H1 (cell line): ENCODE data around the gene CYP51A1. TPM values are rescaled to one million over a fixed set of nuclear protein-coding genes. Genes with fewer than 3 reads are reported as not detected.

Source experiments
- CTCF ChIA-PET: fragments of 300-600 bp; sonication (Branson Sonifier 250); formaldehyde crosslinking; loops from one replicate; lab custom pipeline; 2021; ENCODE audit not compliant: partially characterized antibody; lab: Charles Lee
- POLR2A ChIA-PET: fragments of 300-600 bp; sonication (Branson Sonifier 250); formaldehyde crosslinking; loops from one replicate; lab custom pipeline; 2021; ENCODE audit warnings: inconsistent platforms; ENCODE audit not compliant: partially characterized antibody; lab: Charles Lee
- DNase-seq, 2 experiments: peaks; one replicate each; pipeline versions ENCODE4 v3.0.0 to v3.0.0-alpha.2; 2010 to 2022; ENCODE audit warnings: low spot score in 2 of 2, low read depth in 1 of 2, mixed read lengths in 1 of 2
- FAIRE-seq: peaks from 2 replicates; lab custom pipeline; 2011; peaks lifted over from hg19 to GRCh38; lab: Jason Lieb, UNC
- H2AFZ ChIP-seq: 2 replicates; pipeline ENCODE4 v1.8.1; 2012; ENCODE audit warnings: low read length, inconsistent platforms
- H2AK5ac ChIP-seq: 2 replicates; pipeline ENCODE4 v1.6.1; 2013; ENCODE audit warnings: low read depth, low read length
- H2BK120ac ChIP-seq: replicated peaks from 2 replicates; pipeline ENCODE3; 2013; ENCODE audit warnings: low read depth, low read length, inconsistent platforms
- H2BK12ac ChIP-seq: 2 replicates; pipeline ENCODE4 v1.6.1; 2013; ENCODE audit warnings: low read depth, low read length
- H2BK15ac ChIP-seq: 2 replicates; pipeline ENCODE4 v1.6.1; 2013; ENCODE audit warnings: low read length
- H2BK20ac ChIP-seq: 2 replicates; pipeline ENCODE4 v1.6.1; 2013; ENCODE audit warnings: low read length
- H2BK5ac ChIP-seq: 2 replicates; pipeline ENCODE4 v1.6.1; 2013; ENCODE audit warnings: low read depth, low read length
- H3K14ac ChIP-seq: 2 replicates; pipeline ENCODE4 v1.6.1; 2013; ENCODE audit warnings: inconsistent platforms; ENCODE audit not compliant: insufficient read length
- H3K18ac ChIP-seq: 2 replicates; pipeline ENCODE4 v1.6.1; 2013; ENCODE audit warnings: low read length; ENCODE audit errors: extremely low read depth
- H3K23ac ChIP-seq: 2 replicates; pipeline ENCODE4 v1.6.1; 2013; ENCODE audit warnings: inconsistent platforms; ENCODE audit not compliant: insufficient read length
- H3K23me2 ChIP-seq: 2 replicates; pipeline ENCODE4 v1.6.1; 2013; ENCODE audit warnings: low read depth, low read length
- H3K27ac ChIP-seq: 2 replicates; pipeline ENCODE4 v1.6.1; 2011; ENCODE audit warnings: low read depth, low read length, inconsistent platforms
- H3K27me3 ChIP-seq, 4 experiments: replicated peaks in 1 of 4; 1 replicate in 1 of 4; 2 replicates in 3 of 4; pipeline versions ENCODE4 v1.6.1 to v1.8.1; 2011 to 2013; ENCODE audit warnings: low read length in 3 of 4, mild to moderate bottlenecking in 3 of 4, inconsistent platforms in 2 of 4, mixed read lengths in 2 of 4, moderate library complexity in 1 of 4; ENCODE audit not compliant: control insufficient read depth in 3 of 4, insufficient read depth in 3 of 4; ENCODE audit errors: extremely low read depth in 1 of 4
- H3K36me3 ChIP-seq, 4 experiments: 2 replicates each; pipeline versions ENCODE4 v1.6.1 to v1.8.1; 2011 to 2013; ENCODE audit warnings: mild to moderate bottlenecking in 4 of 4, low read length in 3 of 4, moderate library complexity in 2 of 4, control low read depth in 1 of 4, inconsistent platforms in 1 of 4; ENCODE audit not compliant: insufficient read depth in 4 of 4, control insufficient read depth in 2 of 4
- H3K4ac ChIP-seq: replicated peaks from 2 replicates; pipeline ENCODE3; 2013; ENCODE audit warnings: low read length, low read depth, mixed read lengths, inconsistent platforms; ENCODE audit not compliant: insufficient read length
- H3K4me1 ChIP-seq, 4 experiments: replicated peaks in 1 of 4; 1 replicate in 1 of 4; 2 replicates in 3 of 4; pipeline versions ENCODE4 v1.6.1 to v1.8.1; 2011 to 2013; ENCODE audit warnings: low read length in 3 of 4, inconsistent platforms in 2 of 4, mixed read lengths in 1 of 4; ENCODE audit not compliant: insufficient read depth in 4 of 4, control insufficient read depth in 3 of 4
- H3K4me2 ChIP-seq, 2 experiments: 2 replicates each; pipeline versions ENCODE4 v1.6.1 to v1.8.1; 2011 to 2013; ENCODE audit warnings: low read depth in 2 of 2, low read length in 2 of 2, control low read depth in 1 of 2, inconsistent platforms in 1 of 2, mild to moderate bottlenecking in 1 of 2; ENCODE audit not compliant: insufficient read depth in 1 of 2
- H3K4me3 ChIP-seq, 4 experiments: fragments of 200-600, 300-600 bp in 1 of 4; sonication (generic), shearing (Covaris generic), sonication (Bioruptor Twin) in 1 of 4; 2 replicates each; pipeline versions ENCODE4 v1.5.1 to v1.8.1; 2011 to 2016; ENCODE audit warnings: low read length in 4 of 4, low read depth in 3 of 4, control low read depth in 2 of 4, inconsistent platforms in 2 of 4, mild to moderate bottlenecking in 2 of 4, mixed read lengths in 1 of 4, moderate library complexity in 1 of 4; ENCODE audit not compliant: insufficient read depth in 2 of 4; ENCODE audit errors: extremely low read depth in 1 of 4
- H3K56ac ChIP-seq: replicated peaks from 2 replicates; pipeline ENCODE3; 2013; ENCODE audit warnings: low read depth, mild to moderate bottlenecking, mixed read lengths, low read length, inconsistent platforms; ENCODE audit not compliant: insufficient read length
- H3K79me1 ChIP-seq: 2 replicates; pipeline ENCODE4 v1.6.1; 2013; ENCODE audit warnings: low read depth, low read length, control low read depth
- H3K79me2 ChIP-seq, 2 experiments: 2 replicates each; pipeline versions ENCODE4 v1.6.1 to v1.8.1; 2012 to 2013; ENCODE audit warnings: low read length in 2 of 2, mild to moderate bottlenecking in 2 of 2, inconsistent platforms in 1 of 2; ENCODE audit not compliant: insufficient read depth in 2 of 2, control insufficient read depth in 1 of 2
- H3K9ac ChIP-seq, 4 experiments: replicated peaks in 1 of 4; 1 replicate in 1 of 4; 2 replicates in 3 of 4; pipeline versions ENCODE4 v1.6.1 to v1.8.1; 2011 to 2013; ENCODE audit warnings: low read depth in 3 of 4, low read length in 3 of 4, control low read depth in 2 of 4, mild to moderate bottlenecking in 2 of 4, moderate library complexity in 2 of 4, inconsistent platforms in 1 of 4; ENCODE audit errors: extremely low read depth in 1 of 4
- H3K9me3 ChIP-seq, 2 experiments: 2 replicates each; pipeline versions ENCODE4 v1.6.1 to v1.8.1; 2012 to 2013; ENCODE audit warnings: mild to moderate bottlenecking in 2 of 2, moderate library complexity in 2 of 2, control low read depth in 1 of 2, inconsistent platforms in 1 of 2, low read depth in 1 of 2, low read length in 1 of 2, mixed read lengths in 1 of 2; ENCODE audit not compliant: insufficient read depth in 2 of 2
- H4K20me1 ChIP-seq, 2 experiments: replicated peaks in 1 of 2; 2 replicates each; pipeline versions ENCODE3 to v1.8.1; 2011 to 2013; ENCODE audit warnings: inconsistent platforms in 2 of 2, low read length in 2 of 2, mild to moderate bottlenecking in 1 of 2; ENCODE audit not compliant: insufficient read depth in 2 of 2, control insufficient read depth in 1 of 2
- H4K5ac ChIP-seq: 2 replicates; pipeline ENCODE4 v1.6.1; 2013; ENCODE audit warnings: low read length, low read depth, mixed read lengths, inconsistent platforms; ENCODE audit not compliant: insufficient read length
- H4K8ac ChIP-seq: 2 replicates; pipeline ENCODE4 v1.8.0; 2013; ENCODE audit warnings: mild to moderate bottlenecking, moderate library complexity, low read length, inconsistent platforms; ENCODE audit not compliant: insufficient read depth; ENCODE audit errors: extremely low read depth
- H4K91ac ChIP-seq: replicated peaks from 2 replicates; pipeline ENCODE3; 2013; ENCODE audit warnings: low read length, mixed read lengths, inconsistent platforms; ENCODE audit not compliant: insufficient read length
- NRF1 ChIP-seq: IDR thresholded peaks from 2 replicates; pipeline ENCODE4 v1.6.1; 2011; ENCODE audit warnings: mild to moderate bottlenecking, low read depth, low read length, improper control_type of control experiment
- WGBS, 2 experiments: shearing (Covaris generic) in 1 of 2; methylation state at CpG; one replicate each; pipeline versions ENCODE4 v1.1.6 to v1.1.7; 2013 to 2015; ENCODE audit warnings: low lambda C conversion rate in 2 of 2, mixed read lengths in 2 of 2, inconsistent platforms in 1 of 2, low coverage in 1 of 2, missing lambda C conversion rate in 1 of 2; ENCODE audit not compliant: insufficient replicate concordance in 2 of 2, insufficient coverage in 1 of 2, insufficient read length in 1 of 2; ENCODE audit errors: extremely low coverage in 1 of 2, missing lambda C conversion rate in 1 of 2; 5-methylcytosine and 5-hydroxymethylcytosine counted together
- polyA plus RNA-seq, 7 experiments: library from polyadenylated mRNA; depleted of rRNA in 3 of 7; stranded (reverse) in 5 of 7; unstranded in 2 of 7; fragments of >200 nt in 5 of 7; fragments of 200-250 nt in 2 of 7; gene quantifications; 1 replicate in 5 of 7; 2 replicates in 1 of 7; 4 replicates in 1 of 7; pipeline versions ENCODE4 v1.2.1 to v1.2.3, GENCODE V29; 2011 to 2013; ENCODE audit warnings: missing spikeins in 2 of 7, mixed read lengths in 2 of 7
- total RNA-seq: library from RNA; stranded (reverse); fragmentation: NEBNext Ultra II Directional; extraction: Animal tissue kit (Norgen Biotek cat#: 25700); gene quantifications from 2 replicates; pipeline ENCODE4 v1.2.1, GENCODE V29; 2021

CYP51A1 gene
- total and polyA plus RNA-seq, 2 of the 8 experiments (the other 6 are each of a cell fraction or from before 2014, with no cell fraction given): 9.8 to 111 TPM

- no peak overlapping the region for H4K91ac ChIP-seq
- 56% methylated on average over 1 of the region's 1 CpG; no CpG with 5 or more reads in 1 of the 2 experiments for whole genome bisulfite sequencing, 2 experiments
- H3K36me3 ChIP-seq: peaks cover 0 to 12% (median 8%) of the 10 kb centered on the region in 4 experiments; a peak in 6 of 8 replicates
- no peak overlapping the region for H3K18ac ChIP-seq
- no peak overlapping the region for H2BK120ac ChIP-seq
- H4K20me1 ChIP-seq: no peaks in the 10 kb centered on the region
- no peaks in the 10 kb centered on the region for H3K27me3 ChIP-seq
- H2AK5ac ChIP-seq: no peak overlapping the region
- no peak overlapping the region for H4K5ac ChIP-seq
- CTCF ChIA-PET: interaction anchor here (1.7 kb wide), 1 partner anchor 16 kb away, joined by 3 read pairs; no protein-coding TSS in a partner anchor
- H3K14ac ChIP-seq: no peak overlapping the region
- no peak overlapping the region for H3K23ac ChIP-seq
- H3K9ac ChIP-seq: no peak overlapping the region
- DNase-seq (no peak), FAIRE-seq (no peak)
- H2BK5ac ChIP-seq: no peak overlapping the region
- POLR2A ChIA-PET: no interaction called here
- no peak overlapping the region for H3K56ac ChIP-seq
- H2AFZ ChIP-seq: no peak overlapping the region
- H3K4me2 ChIP-seq: no peak overlapping the region
- H3K23me2 ChIP-seq: no peaks in the 10 kb centered on the region
- no peak overlapping the region for H4K8ac ChIP-seq
- no peaks in the 10 kb centered on the region for H3K79me2 ChIP-seq
- no peak overlapping the region for H2BK15ac ChIP-seq
- no peaks in the 10 kb centered on the region for H3K9me3 ChIP-seq
- H3K4me3 ChIP-seq: no peak overlapping the region
- no peaks in the 10 kb centered on the region for H3K4me1 ChIP-seq
- no peak for TF ChIP-seq NRF1
- H3K27ac ChIP-seq: no peak overlapping the region
- H2BK20ac ChIP-seq: no peak overlapping the region
- H2BK12ac ChIP-seq: no peak overlapping the region
- H3K4ac ChIP-seq: no peak overlapping the region
- no peaks in the 10 kb centered on the region for H3K79me1 ChIP-seq
Observed at GRCh38 chr7:92076509-92076908, 57.8 kb downstream of the CYP51A1 start.
